CD4-positive, alpha-beta T cell treated with Interleukin-4 for 1 hour (primary cell): ENCODE results near the gene USP15.
"Not testable (repeated sequence)": the region's sequence is repeated elsewhere in the genome, so short reads cannot be mapped to it uniquely, and the experiment has no call there.

Source experiments
- DNase-seq, 2 donors: peaks; one replicate each; pipeline ENCODE4 v3.0.0-alpha.2; 2020 to 2022

Gene USP15

GRCh38 chr12:62463252-62463651 lies 203.0 kb downstream of the USP15 start:
- DNase-seq = not testable (repeated sequence)
